ENCODE measurements around the gene METTL25B. TPM values are rescaled to one million over a fixed set of nuclear protein-coding genes. Genes with fewer than 3 reads are reported as not detected.

Gene METTL25B
- total and polyA plus RNA-seq, 7 experiments from 2014 or later: 4.4 to 29.8 (median 29.0) TPM

DNA sequence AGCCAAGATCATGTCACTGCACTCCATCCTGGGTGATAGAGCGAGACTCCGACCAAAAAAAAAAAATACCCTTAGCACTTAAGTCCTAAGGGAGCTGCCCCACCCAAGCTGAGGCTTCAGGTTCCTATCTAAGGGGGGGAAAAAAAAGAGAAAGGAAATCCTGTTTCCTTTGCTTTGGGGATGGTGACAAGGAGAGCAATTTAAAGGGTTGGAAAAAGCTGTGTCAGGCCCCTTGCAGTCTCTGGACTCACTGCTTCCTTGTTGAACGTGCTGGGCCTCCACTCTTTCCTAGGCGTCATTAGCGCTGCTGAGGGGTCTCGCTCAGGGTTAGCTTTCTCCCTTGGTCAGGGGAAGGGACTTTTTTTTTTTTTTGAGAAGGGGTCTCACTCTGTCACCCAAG is 57.2 kb downstream of the METTL25B start:
- H3K4me3 Mint-ChIP-seq: no peak overlapping the region
- H3K4me3 ChIP-seq (ENCODE audit: low read length): no peak overlapping the region
- no peak overlapping the region for H3K27ac ChIP-seq (ENCODE audit: low read depth, low read length)
- no peaks in the 10 kb centered on the region for H3K9me3 ChIP-seq (ENCODE audit: control insufficient read depth in 2 of 3, low read length in 3 of 3)
- H3K27ac Mint-ChIP-seq: no peak overlapping the region
- DNase-seq (no peak), ATAC-seq (no peak)
- no peaks in the 10 kb centered on the region for H3K9me3 Mint-ChIP-seq
- H3K4me1 Mint-ChIP-seq: peaks cover 12 to 31% (median 24%) of the 10 kb centered on the region in 7 donors
- ChIA-PET CTCF (interaction anchor here (0.9 to 1.5 kb wide), 3 partner anchors 11 to 29 kb away, joined by 3 to 4 read pairs (median 3); no protein-coding TSS in a partner anchor), POLR2A (no interaction called here)
- no peaks in the 10 kb centered on the region for H3K4me1 ChIP-seq (ENCODE audit: control insufficient read depth in 2 of 2, insufficient read depth in 2 of 2, low read length in 2 of 2)
- H3K27me3 ChIP-seq (ENCODE audit: control insufficient read depth in 2 of 2, insufficient read depth in 2 of 2, low read length in 2 of 2): no peaks in the 10 kb centered on the region
- no peaks in the 10 kb centered on the region for H3K27me3 Mint-ChIP-seq
- H3K36me3 Mint-ChIP-seq: peaks cover 0 to 49% (median 34%) of the 10 kb centered on the region in 5 donors
- intact Hi-C loops (cut with micrococcal nuclease): no loop called here
- peaks cover 5 to 66% (median 17%) of the 10 kb centered on the region in 3 experiments for H3K36me3 ChIP-seq (ENCODE audit: control insufficient read depth in 2 of 3, insufficient read depth in 3 of 3, low read length in 3 of 3)

Other genes starting within 250 kb of the METTL25B start
- 100 to 1,000 TPM in 2 of 5 experiments, 10 to 100 TPM in 3; 48.1 to 190 (median 67.7) TPM for gene MEF2D, start 227.7 kb upstream of the METTL25B start, total RNA-seq
- 10 to 100 TPM in 1 of 2 donors, 1 to 10 TPM in 1; 4.5 to 10.0 TPM for gene MEF2D, start 227.7 kb upstream of the METTL25B start, polyA plus RNA-seq
- 10 to 100 TPM in 1 of 5 experiments, under 1 TPM in 1, not detected in 3; 0.24 to 14.4 TPM for gene IQGAP3, start 155.9 kb upstream of the METTL25B start, total RNA-seq
- gene IQGAP3, start 155.9 kb upstream of the METTL25B start, polyA plus RNA-seq: not detected
- 10 to 100 TPM in 1 of 5 experiments, 1 to 10 TPM in 4; 2.8 to 10.2 (median 7.4) TPM for gene TTC24, start 148.7 kb upstream of the METTL25B start, total RNA-seq
- gene TTC24, start 148.7 kb upstream of the METTL25B start, polyA plus RNA-seq: 1 to 10 TPM in 1 of 2 donors, under 1 TPM in 1; 0.97 to 1.5 TPM
- gene NAXE, start 136.7 kb upstream of the METTL25B start, total RNA-seq: 10 to 100 TPM; 25.6 to 58.8 (median 40.7) TPM
- gene NAXE, start 136.7 kb upstream of the METTL25B start, polyA plus RNA-seq: 100 to 1,000 TPM in 1 of 2 donors, 10 to 100 TPM in 1; 98.0 to 113 TPM
- 10 to 100 TPM; 33.3 to 49.6 (median 39.1) TPM for gene GPATCH4, start 127.0 kb upstream of the METTL25B start, total RNA-seq
- 10 to 100 TPM; 46.5 to 59.1 TPM for gene GPATCH4, start 127.0 kb upstream of the METTL25B start, polyA plus RNA-seq
- gene HAPLN2, start 109.1 kb upstream of the METTL25B start, total RNA-seq: not detected
- gene HAPLN2, start 109.1 kb upstream of the METTL25B start, polyA plus RNA-seq: not detected
- gene BCAN, start 86.4 kb upstream of the METTL25B start, total RNA-seq: not detected
- not detected for gene BCAN, start 86.4 kb upstream of the METTL25B start, polyA plus RNA-seq
- gene NES, start 51.1 kb upstream of the METTL25B start, total RNA-seq: under 1 TPM in 1 of 5 experiments, not detected in 4; 0.05 TPM
- not detected for gene NES, start 51.1 kb upstream of the METTL25B start, polyA plus RNA-seq
- 1 to 10 TPM in 4 of 5 experiments, under 1 TPM in 1; 0.38 to 2.5 (median 1.4) TPM for gene CRABP2, start 22.9 kb upstream of the METTL25B start, total RNA-seq
- gene CRABP2, start 22.9 kb upstream of the METTL25B start, polyA plus RNA-seq: 1 to 10 TPM in 1 of 2 donors, under 1 TPM in 1; 0.40 to 1.1 TPM
- 10 to 100 TPM; 44.7 to 59.9 (median 53.9) TPM for gene ISG20L2, start 297 bp downstream of the METTL25B start, total RNA-seq
- gene ISG20L2, start 297 bp downstream of the METTL25B start, polyA plus RNA-seq: 10 to 100 TPM; 15.3 to 20.6 TPM
- 10 to 100 TPM; 19.1 to 68.9 (median 47.2) TPM for gene MRPL24, start 12.6 kb downstream of the METTL25B start, total RNA-seq
- 10 to 100 TPM; 86.3 to 98.0 TPM for gene MRPL24, start 12.6 kb downstream of the METTL25B start, polyA plus RNA-seq
- gene HDGF, start 23.2 kb downstream of the METTL25B start, total RNA-seq: 100 to 1,000 TPM in 1 of 5 experiments, 10 to 100 TPM in 4; 64.1 to 224 (median 91.2) TPM
- gene HDGF, start 23.2 kb downstream of the METTL25B start, polyA plus RNA-seq: 10 to 100 TPM; 25.0 to 39.3 TPM
- 10 to 100 TPM; 53.2 to 88.9 (median 61.7) TPM for gene PRCC, start 39.1 kb downstream of the METTL25B start, total RNA-seq
- gene PRCC, start 39.1 kb downstream of the METTL25B start, polyA plus RNA-seq: 10 to 100 TPM; 40.9 to 60.8 TPM
- gene SH2D2A, start 88.4 kb downstream of the METTL25B start, total RNA-seq: 100 to 1,000 TPM in 1 of 5 experiments, 10 to 100 TPM in 4; 14.7 to 164 (median 54.3) TPM
- gene SH2D2A, start 88.4 kb downstream of the METTL25B start, polyA plus RNA-seq: 10 to 100 TPM; 12.7 to 15.7 TPM
- gene INSRR, start 130.6 kb downstream of the METTL25B start, total RNA-seq: under 1 TPM in 1 of 5 experiments, not detected in 4; 0.63 TPM
- not detected for gene INSRR, start 130.6 kb downstream of the METTL25B start, polyA plus RNA-seq
- gene NTRK1, start 132.4 kb downstream of the METTL25B start, total RNA-seq: 10 to 100 TPM in 1 of 5 experiments, 1 to 10 TPM in 2, not detected in 2; 3.2 to 17.3 (median 3.3) TPM
- gene NTRK1, start 132.4 kb downstream of the METTL25B start, polyA plus RNA-seq: under 1 TPM in 1 of 2 donors, not detected in 1; 0.09 TPM
- gene PEAR1, start 165.2 kb downstream of the METTL25B start, total RNA-seq: under 1 TPM; 0.19 to 0.88 (median 0.30) TPM
- 1 to 10 TPM in 1 of 2 donors, under 1 TPM in 1; 0.82 to 1.2 TPM for gene PEAR1, start 165.2 kb downstream of the METTL25B start, polyA plus RNA-seq
- gene LRRC71, start 192.2 kb downstream of the METTL25B start, total RNA-seq: not detected
- gene LRRC71, start 192.2 kb downstream of the METTL25B start, polyA plus RNA-seq: not detected

Measured in naive thymus-derived CD4-positive, alpha-beta T cell (primary cell).